WERI-Rb-1 (cell line): ENCODE measurements around the gene LTF.
"Not testable (repeated sequence)": the region's sequence is repeated elsewhere in the genome, so short reads cannot be mapped to it uniquely, and the experiment has no call there.

Source experiments
- DNase-seq: peaks from one replicate; pipeline ENCODE4 v3.0.0-alpha.2; 2020
- H3K27ac ChIP-seq: fragments of 250-450 bp; sonication (Bioruptor Pico); 2 replicates; pipeline ENCODE4 v1.5.1; 2020; ENCODE audit warnings: mild to moderate bottlenecking, moderate library complexity
- H3K27me3 ChIP-seq: fragments of 250-450 bp; sonication (Bioruptor Pico); 2 replicates; pipeline ENCODE4 v1.5.1; 2021; ENCODE audit warnings: mild to moderate bottlenecking, low read depth, moderate library complexity; ENCODE audit not compliant: insufficient read depth, severe bottlenecking
- H3K36me3 ChIP-seq: fragments of 250-450 bp; sonication (Bioruptor Pico); 2 replicates; pipeline ENCODE4 v1.5.1; 2020; ENCODE audit warnings: mild to moderate bottlenecking, moderate library complexity
- H3K4me3 ChIP-seq: 2 replicates; pipeline ENCODE4 v1.5.1; 2011; ENCODE audit warnings: low read depth, mild to moderate bottlenecking, control low read depth, low read length
- H3K9me3 ChIP-seq: fragments of 250-450 bp; sonication (Bioruptor Pico); 2 replicates; pipeline ENCODE4 v1.5.1; 2021; ENCODE audit warnings: mild to moderate bottlenecking, moderate library complexity; ENCODE audit not compliant: severe bottlenecking
- CTCF ChIP-seq: IDR thresholded peaks from 2 replicates; pipeline ENCODE4 v1.5.1; 2011; ENCODE audit warnings: low read depth, mild to moderate bottlenecking, control low read depth, inconsistent platforms, low read length

The LTF gene

GRCh38 chr3:46427916-46428833, 36.5 kb downstream of the LTF start:
- no peak for TF ChIP-seq CTCF
- Histone ChIP-seq H3K4me3 (no peak overlapping the region), H3K27ac (no peak overlapping the region), H3K36me3 (no peaks in the 10 kb centered on the region), H3K27me3 (peaks cover 12% of the 10 kb centered on the region), H3K9me3 (peaks cover 11% of the 10 kb centered on the region)
- no peak for DNase-seq

- H3K27ac ChIP-seq, H3K36me3 ChIP-seq, H3K4me3 ChIP-seq, DNase-seq: not testable (repeated sequence)
- peaks cover 17% of the 10 kb centered on the region for H3K27me3 ChIP-seq
- H3K9me3 ChIP-seq, result peaks cover 11% of the 10 kb centered on the region
Observed at GRCh38 chr3:46427404-46427803, 37.3 kb downstream of the LTF start.

GRCh38 chr3:46426476-46426875, 38.2 kb downstream of the LTF start:
- H3K9me3 ChIP-seq, DNase-seq, H3K4me3 ChIP-seq, H3K27ac ChIP-seq, H3K36me3 ChIP-seq: not testable (repeated sequence)
- H3K27me3 ChIP-seq, result peaks cover 18% of the 10 kb centered on the region

GRCh38 chr3:46423588-46423987, 41.1 kb downstream of the LTF start:
- DNase-seq, result no peak
- TF ChIP-seq CTCF, result no peak

GRCh38 chr3:46422617-46423016, 42.1 kb downstream of the LTF start:
- H3K4me3 ChIP-seq, result no peak overlapping the region
- H3K27me3 ChIP-seq, result peaks cover 34% of the 10 kb centered on the region
- no peaks in the 10 kb centered on the region for H3K36me3 ChIP-seq
- H3K27ac ChIP-seq, result no peak overlapping the region
- no peak for TF ChIP-seq CTCF
- DNase-seq, result no peak
- no peaks in the 10 kb centered on the region for H3K9me3 ChIP-seq

More at GRCh38 chr3:46423588-46423987, 41.1 kb downstream of the LTF start:
- peaks cover 34% of the 10 kb centered on the region for H3K27me3 ChIP-seq
- no peak overlapping the region for H3K4me3 ChIP-seq
- H3K27ac ChIP-seq, result no peak overlapping the region
- H3K36me3 ChIP-seq, result no peaks in the 10 kb centered on the region
- no peaks in the 10 kb centered on the region for H3K9me3 ChIP-seq

GRCh38 chr3:46420931-46421330, 43.8 kb downstream of the LTF start:
- H3K36me3 ChIP-seq, result no peaks in the 10 kb centered on the region
- H3K27me3 ChIP-seq, result peaks cover 31% of the 10 kb centered on the region
- H3K4me3 ChIP-seq, result no peak overlapping the region
- no peaks in the 10 kb centered on the region for H3K9me3 ChIP-seq
- TF ChIP-seq CTCF, result no peak
- no peak overlapping the region for H3K27ac ChIP-seq
- DNase-seq, result no peak

- H3K9me3 ChIP-seq, result no peaks in the 10 kb centered on the region
- TF ChIP-seq CTCF, result no peak
Observed at GRCh38 chr3:46419816-46420215, 44.9 kb downstream of the LTF start.

More at GRCh38 chr3:46419816-46420215, 44.9 kb downstream of the LTF start:
- Histone ChIP-seq H3K36me3 (no peaks in the 10 kb centered on the region), H3K27me3 (peaks cover 35% of the 10 kb centered on the region), H3K4me3 (no peak overlapping the region), H3K27ac (no peak overlapping the region)
- DNase-seq, result no peak
